GM19328 (cell line): ENCODE results near the gene MYO7A.

Source experiments
- ATAC-seq: cut with Tn5 transposase; IDR thresholded peaks from one replicate; pipeline ENCODE4 v1.9.1; 2021; ENCODE audit warnings: mild to moderate bottlenecking, moderate library complexity; ENCODE audit not compliant: unreplicated experiment

MYO7A gene

GRCh38 chr11:77159219-77159936 lies 31.3 kb downstream of the MYO7A start:
- no peak for ATAC-seq

GRCh38 chr11:77159937-77160495 lies 32.0 kb downstream of the MYO7A start:
- no peak for ATAC-seq

- ATAC-seq, result no peak
These were observed 35.2 kb downstream of the MYO7A start for GRCh38 chr11:77163271-77163670.

- no peak for ATAC-seq
These were observed 37.0 kb downstream of the MYO7A start for GRCh38 chr11:77165066-77165465.

- ATAC-seq, result no peak
These were observed 38.0 kb downstream of the MYO7A start for GRCh38 chr11:77166021-77166420.

GRCh38 chr11:77167111-77167626 lies 39.1 kb downstream of the MYO7A start:
- no peak for ATAC-seq

GRCh38 chr11:77167791-77168190 lies 39.7 kb downstream of the MYO7A start:
- ATAC-seq, result no peak

GRCh38 chr11:77170107-77170506 lies 42.1 kb downstream of the MYO7A start:
- ATAC-seq, result no peak

- no peak for ATAC-seq
These were observed 43.2 kb downstream of the MYO7A start for GRCh38 chr11:77171254-77171653.

- no peak for ATAC-seq
These were observed 44.0 kb downstream of the MYO7A start for GRCh38 chr11:77171885-77172665.

- ATAC-seq, result no peak
These were observed 44.6 kb downstream of the MYO7A start for GRCh38 chr11:77172666-77172982.

- ATAC-seq, result no peak
These were observed 45.4 kb downstream of the MYO7A start for GRCh38 chr11:77173494-77173893.

GRCh38 chr11:77174559-77174958 lies 46.5 kb downstream of the MYO7A start:
- ATAC-seq, result no peak

GRCh38 chr11:77175021-77175842 lies 47.2 kb downstream of the MYO7A start:
- ATAC-seq, result no peak

- no peak for ATAC-seq
These were observed 48.0 kb downstream of the MYO7A start for GRCh38 chr11:77175869-77176539.

GRCh38 chr11:77176996-77177395 lies 49.0 kb downstream of the MYO7A start:
- ATAC-seq, result no peak

- ATAC-seq, result no peak
These were observed 50.1 kb downstream of the MYO7A start for GRCh38 chr11:77178150-77178549.

GRCh38 chr11:77179048-77179447 lies 51.0 kb downstream of the MYO7A start:
- ATAC-seq, result no peak

- no peak for ATAC-seq
These were observed 51.6 kb downstream of the MYO7A start for GRCh38 chr11:77179681-77180080.

- no peak for ATAC-seq
These were observed 52.3 kb downstream of the MYO7A start for GRCh38 chr11:77180346-77180745.

- no peak for ATAC-seq
These were observed 53.2 kb downstream of the MYO7A start for GRCh38 chr11:77181226-77181625.
